Neutrophil (primary cell): ENCODE measurements around the gene FBXL3.

ENCODE experiments used
- H3K27ac ChIP-seq: fragments of 200-600 bp; sonication (generic); 2 replicates; pipeline ENCODE4 v1.5.1; 2016; ENCODE audit warnings: mild to moderate bottlenecking, moderate library complexity
- H3K27me3 ChIP-seq: fragments of 200-600 bp; sonication (generic); 2 replicates; pipeline ENCODE4 v1.6.0; 2016; ENCODE audit warnings: mild to moderate bottlenecking
- H3K36me3 ChIP-seq: fragments of 200-600 bp; sonication (generic); 2 replicates; pipeline ENCODE4 v1.5.1; 2017
- H3K4me1 ChIP-seq, 2 experiments: fragments of 200-600 bp in 1 of 2; sonication (generic) in 1 of 2; 1 replicate in 1 of 2; 2 replicates in 1 of 2; pipeline versions ENCODE4 v1.5.1 to v1.6.1; 2013 to 2016; ENCODE audit warnings: low read depth in 1 of 2, low read length in 1 of 2, mild to moderate bottlenecking in 1 of 2, moderate library complexity in 1 of 2; ENCODE audit not compliant: control insufficient read depth in 1 of 2, insufficient read depth in 1 of 2
- H3K4me3 ChIP-seq, 2 experiments: fragments of 200-600 bp in 1 of 2; sonication (generic) in 1 of 2; 1 replicate in 1 of 2; 2 replicates in 1 of 2; pipeline ENCODE4 v1.5.1; 2013 to 2016; ENCODE audit warnings: low read depth in 1 of 2, low read length in 1 of 2, mild to moderate bottlenecking in 1 of 2, moderate library complexity in 1 of 2
- H3K9me3 ChIP-seq: fragments of 200-600 bp; sonication (generic); 2 replicates; pipeline ENCODE4 v1.5.1; 2016
- CTCF ChIP-seq: fragments of 200-600 bp; sonication (generic); IDR thresholded peaks from 2 replicates; pipeline ENCODE4 v1.5.1; 2016; ENCODE audit warnings: antibody characterized with exemption

The FBXL3 gene

GRCh38 chr13:76993473-76993872 lies 33.5 kb downstream of the FBXL3 start:
- H3K27ac ChIP-seq = no peak overlapping the region
- no peak for TF ChIP-seq CTCF
- no peaks in the 10 kb centered on the region for H3K9me3 ChIP-seq
- H3K4me1 ChIP-seq = peaks cover 16 to 17% of the 10 kb centered on the region in 2 experiments
- no peak overlapping the region for H3K4me3 ChIP-seq
- peaks cover 20% of the 10 kb centered on the region for H3K36me3 ChIP-seq
- H3K27me3 ChIP-seq = peaks cover 7% of the 10 kb centered on the region

GRCh38 chr13:76993021-76993420 lies 33.9 kb downstream of the FBXL3 start:
- H3K36me3 ChIP-seq = peaks cover 15% of the 10 kb centered on the region
- peaks cover 7% of the 10 kb centered on the region for H3K27me3 ChIP-seq
- H3K4me3 ChIP-seq = peak overlapping the region; percentile 70 to 90
- H3K27ac ChIP-seq = peak overlapping the region; percentile 84
- no peak for TF ChIP-seq CTCF
- no peaks in the 10 kb centered on the region for H3K9me3 ChIP-seq
- peaks cover 16 to 17% of the 10 kb centered on the region in 2 experiments for H3K4me1 ChIP-seq

- Histone ChIP-seq H3K27ac (peak overlapping the region; percentile 84), H3K36me3 (peaks cover 13% of the 10 kb centered on the region), H3K4me1 (peaks cover 16 to 17% of the 10 kb centered on the region in 2 experiments), H3K9me3 (no peaks in the 10 kb centered on the region), H3K4me3 (peak overlapping the region; percentile 70 to 90), H3K27me3 (peaks cover 8% of the 10 kb centered on the region)
- TF ChIP-seq CTCF = no peak
Measured at GRCh38 chr13:76992548-76993001, 34.4 kb downstream of the FBXL3 start.

GRCh38 chr13:76991796-76992547 lies 35.0 kb downstream of the FBXL3 start, which contains the start of gene CLN5:
Gene CLN5, plus strand, starts transcription at chr13:76992081. Its CDS starts 18 bp downstream, at chr13:76992099.
- peaks cover 14% of the 10 kb centered on the region for H3K27me3 ChIP-seq
- peaks cover 16 to 17% of the 10 kb centered on the region in 2 experiments for H3K4me1 ChIP-seq
- H3K4me3 ChIP-seq = peak within 1 kb of the TSS; percentile 70 to 90
- peaks cover 13% of the 10 kb centered on the region for H3K36me3 ChIP-seq
- peak; percentile 63 for TF ChIP-seq CTCF
- H3K27ac ChIP-seq = peak within 1 kb of the TSS; percentile 84
- H3K9me3 ChIP-seq = no peaks in the 10 kb centered on the region

GRCh38 chr13:76991432-76991795 lies 35.5 kb downstream of the FBXL3 start:
- H3K4me3 ChIP-seq = peak overlapping the region; percentile 70 to 90
- no peak for TF ChIP-seq CTCF

More at GRCh38 chr13:76991432-76991795, 35.5 kb downstream of the FBXL3 start:
- peaks cover 16 to 17% of the 10 kb centered on the region in 2 experiments for H3K4me1 ChIP-seq
- no peaks in the 10 kb centered on the region for H3K9me3 ChIP-seq
- peaks cover 9% of the 10 kb centered on the region for H3K36me3 ChIP-seq
- H3K27me3 ChIP-seq = peaks cover 19% of the 10 kb centered on the region
- H3K27ac ChIP-seq = peak overlapping the region; percentile 84
